ENCODE results near the gene CNTNAP3. TPM values are rescaled to one million over a fixed set of nuclear protein-coding genes. Genes with fewer than 3 reads are reported as not detected.
"Not testable (repeated sequence)": the region's sequence is repeated elsewhere in the genome, so short reads cannot be mapped to it uniquely, and the experiment has no call there.

CNTNAP3 gene
- polyA plus RNA-seq, 3 donors = 3.8 to 5.6 (median 4.2) TPM

DNA sequence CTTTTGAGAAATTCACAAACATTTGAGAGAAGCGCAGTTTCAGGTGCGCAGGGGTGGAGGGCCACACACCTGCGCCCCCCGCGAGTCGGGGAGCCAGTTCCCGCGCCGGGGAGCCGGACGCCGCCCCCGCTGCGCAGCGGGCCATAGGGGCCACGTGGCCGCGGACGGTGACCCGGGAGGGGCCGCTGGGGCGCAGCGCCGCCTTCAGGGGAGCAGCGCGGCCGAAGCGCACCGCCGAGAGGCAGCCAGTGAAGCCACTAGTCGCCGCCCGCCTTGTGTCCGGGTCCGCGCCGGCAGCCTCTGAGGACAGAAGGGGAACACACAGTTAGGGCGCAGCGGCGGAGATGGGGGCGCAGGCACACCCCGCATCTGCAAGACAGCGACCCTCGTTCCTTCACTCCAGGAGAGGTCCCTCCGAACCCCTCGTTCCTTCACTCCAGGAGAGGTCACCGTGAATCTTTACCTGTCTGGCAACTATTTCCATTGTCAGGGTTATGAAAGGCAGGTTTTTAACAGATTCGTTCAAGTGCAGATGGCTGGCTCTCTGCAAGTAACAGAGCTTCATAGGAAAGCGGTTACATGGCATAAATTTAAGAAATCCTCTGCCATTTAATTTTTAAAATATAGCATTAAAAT lies 209.2 kb downstream of the CNTNAP3 start:
- not testable (repeated sequence) for DNase-seq (ENCODE audit: low read depth in 3 of 3, low spot score in 2 of 3)

- not testable (repeated sequence) for DNase-seq (ENCODE audit: low read depth in 3 of 3, low spot score in 2 of 3)
These were observed 214.4 kb downstream of the CNTNAP3 start for GRCh38 chr9:39073537-39073936.

DNA sequence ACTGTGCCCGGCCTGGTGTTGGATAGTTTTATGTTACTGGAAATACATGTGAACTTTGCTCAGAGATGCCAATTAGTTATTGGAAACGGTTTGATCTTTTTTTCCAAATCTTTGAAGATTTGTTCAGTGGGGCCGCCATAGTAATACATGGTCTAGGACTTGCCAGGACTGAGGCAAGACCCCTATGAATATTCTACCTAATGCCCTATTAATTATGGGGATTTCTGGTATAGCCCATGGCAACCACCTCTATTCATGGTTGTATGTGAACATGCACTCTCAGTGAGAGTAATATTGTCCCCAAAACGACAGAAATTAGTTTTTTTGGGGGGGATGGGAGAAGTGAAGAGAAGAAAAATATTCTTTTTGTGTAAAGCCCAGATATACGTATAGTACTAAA lies 220.3 kb downstream of the CNTNAP3 start:
- not testable (repeated sequence) for DNase-seq (ENCODE audit: low read depth in 3 of 3, low spot score in 2 of 3)

GRCh38 chr9:39062966-39063365 lies 225.0 kb downstream of the CNTNAP3 start:
- DNase-seq (ENCODE audit: low read depth in 3 of 3, low spot score in 2 of 3) = not testable (repeated sequence)

GRCh38 chr9:39054453-39054852 lies 233.5 kb downstream of the CNTNAP3 start:
- DNase-seq (ENCODE audit: low read depth in 3 of 3, low spot score in 2 of 3) = not testable (repeated sequence)

- not testable (repeated sequence) for DNase-seq (ENCODE audit: low read depth in 3 of 3, low spot score in 2 of 3)
These were observed 241.1 kb downstream of the CNTNAP3 start for GRCh38 chr9:39046833-39047232.

DNA sequence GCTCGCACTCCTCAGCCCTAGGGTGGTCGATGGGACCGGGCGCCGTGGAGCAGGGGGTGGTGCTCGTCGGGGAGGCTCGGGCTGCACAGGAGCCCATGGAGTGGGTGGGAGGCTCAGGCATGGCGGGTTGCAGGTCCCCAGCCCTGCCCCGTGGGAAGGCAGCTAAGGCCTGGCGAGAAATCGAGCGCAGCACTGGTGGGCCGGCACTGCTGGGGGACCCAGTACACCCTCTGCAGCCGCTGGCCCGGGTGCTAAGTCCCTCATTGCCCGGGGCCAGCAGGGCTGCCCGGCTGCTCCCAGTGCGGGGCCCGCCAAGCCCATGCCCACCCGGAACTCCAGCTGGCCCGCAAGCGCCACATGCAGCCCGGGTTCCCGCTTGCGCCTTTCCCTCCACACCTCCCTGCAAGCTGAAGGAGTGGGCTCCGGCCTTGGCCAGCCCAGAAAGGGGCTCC lies 245.6 kb downstream of the CNTNAP3 start:
- not testable (repeated sequence) for DNase-seq (ENCODE audit: low read depth in 3 of 3, low spot score in 2 of 3)

DNA sequence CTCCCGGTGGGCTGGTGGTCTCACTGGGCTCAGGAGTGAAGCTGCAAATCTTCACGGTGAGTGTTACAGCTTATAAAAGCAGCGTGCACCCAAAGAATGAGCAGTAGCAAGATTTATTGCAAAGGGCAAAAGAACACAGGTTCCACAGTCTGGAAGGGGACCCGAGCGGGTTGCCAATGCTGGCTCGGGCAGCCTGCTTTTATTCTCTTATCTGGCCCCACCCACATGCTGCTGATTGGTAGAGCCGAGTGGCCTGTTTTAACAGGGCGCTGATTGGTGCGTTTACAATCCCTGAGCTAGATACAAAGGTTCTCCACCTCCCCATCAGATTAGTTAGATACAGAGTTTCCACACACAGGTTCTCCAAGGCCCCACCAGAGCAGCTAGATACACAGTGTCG lies 246.2 kb downstream of the CNTNAP3 start:
- not testable (repeated sequence) for DNase-seq (ENCODE audit: low read depth in 3 of 3, low spot score in 2 of 3)

GRCh38 chr9:39039148-39039547 lies 248.8 kb downstream of the CNTNAP3 start:
- DNase-seq (ENCODE audit: low read depth in 3 of 3, low spot score in 2 of 3) = not testable (repeated sequence)

DNA sequence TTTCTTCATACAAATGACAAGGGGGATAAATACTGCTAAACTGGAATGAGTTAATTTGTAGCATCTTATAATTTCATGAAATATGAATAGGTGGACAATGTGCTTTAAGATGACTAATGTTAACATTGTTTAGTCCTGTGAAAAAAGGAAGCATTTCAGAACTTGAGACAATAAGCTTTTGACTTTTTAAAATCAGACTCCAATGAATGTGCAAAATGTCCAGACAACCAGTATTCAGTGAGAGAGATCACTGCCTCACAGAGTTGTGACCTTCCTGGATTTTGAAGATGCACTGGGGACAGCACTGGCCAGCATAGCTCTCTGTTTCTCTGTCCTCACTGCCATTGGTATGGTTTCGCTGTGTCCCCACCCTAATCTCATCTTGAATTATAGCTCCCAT lies 249.7 kb downstream of the CNTNAP3 start:
- not testable (repeated sequence) for DNase-seq (ENCODE audit: low read depth in 3 of 3, low spot score in 2 of 3)

GRCh38 chr9:39033849-39034248 lies 254.1 kb downstream of the CNTNAP3 start:
- DNase-seq (ENCODE audit: low read depth in 3 of 3, low spot score in 2 of 3) = not testable (repeated sequence)

GRCh38 chr9:39030204-39031019 lies 257.6 kb downstream of the CNTNAP3 start:
- DNase-seq (ENCODE audit: low read depth in 3 of 3, low spot score in 2 of 3) = not testable (repeated sequence)

- DNase-seq (ENCODE audit: low read depth in 3 of 3, low spot score in 2 of 3) = not testable (repeated sequence)
These were observed 259.1 kb downstream of the CNTNAP3 start for GRCh38 chr9:39028855-39029254.

DNA sequence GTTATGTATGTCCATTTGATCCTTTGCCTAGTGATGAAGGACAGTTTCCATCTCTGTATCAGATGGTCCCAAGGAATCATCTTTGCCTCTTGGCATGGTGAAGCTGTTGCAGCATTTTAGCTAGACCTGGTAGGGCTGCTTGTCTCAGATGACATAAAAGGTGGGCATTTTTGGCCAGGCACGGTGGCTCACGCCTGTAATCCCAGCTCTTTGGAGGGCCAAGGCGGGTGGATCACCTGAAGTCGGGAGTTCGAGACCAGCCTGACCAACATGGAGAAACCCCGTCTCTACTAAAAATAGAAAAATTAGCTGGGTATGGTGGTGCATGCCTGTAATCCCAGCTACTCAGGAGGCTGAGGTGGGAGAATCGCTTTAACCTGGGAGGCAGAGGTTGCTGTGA lies 259.8 kb downstream of the CNTNAP3 start:
- not testable (repeated sequence) for DNase-seq (ENCODE audit: low read depth in 3 of 3, low spot score in 2 of 3)

DNA sequence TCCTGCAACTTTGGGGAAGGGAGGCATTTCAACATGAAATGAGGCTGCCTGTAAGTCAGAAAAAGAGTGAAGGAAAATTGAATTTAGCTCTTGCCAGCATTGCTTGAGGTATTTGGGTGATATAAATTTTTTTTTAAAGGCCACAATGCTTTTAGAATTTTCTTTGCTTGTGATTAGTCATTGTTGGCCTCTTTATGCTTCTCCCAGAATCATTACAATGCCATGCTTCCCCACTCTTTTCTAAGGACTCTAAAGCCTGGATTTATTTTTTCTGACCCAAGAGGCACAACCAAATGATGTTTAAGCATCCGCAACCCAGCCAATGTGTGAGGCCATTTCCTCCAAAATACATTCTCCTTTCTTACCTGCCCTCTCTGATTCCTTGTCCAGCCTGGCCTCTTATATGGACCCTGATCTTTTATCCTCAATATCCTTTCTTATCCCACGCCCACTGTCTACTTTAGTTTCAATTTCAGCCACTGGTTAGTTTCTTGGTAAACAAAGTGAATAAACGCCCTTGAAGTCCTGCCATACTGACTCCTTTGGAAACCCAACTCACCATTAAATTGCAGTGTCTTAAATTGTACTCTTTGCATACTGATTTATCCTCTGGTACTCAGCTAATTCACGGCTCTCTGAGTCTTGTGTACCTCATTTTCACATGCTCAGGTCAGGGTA lies 261.9 kb downstream of the CNTNAP3 start:
- DNase-seq (ENCODE audit: low read depth in 3 of 3, low spot score in 2 of 3) = not testable (repeated sequence)

Other genes starting within 250 kb of the CNTNAP3 start
- gene SPATA31A1, start 67.5 kb upstream of the CNTNAP3 start, polyA plus RNA-seq (ENCODE audit: insufficient read length in 3 of 3) = not detected

All from right renal cortex interstitium (tissue), 3 donors.